HG02943 (cell line): ENCODE measurements around the gene GABRP.
"Not testable (repeated sequence)": the region's sequence is repeated elsewhere in the genome, so short reads cannot be mapped to it uniquely, and the experiment has no call there.

Experiments
- ATAC-seq: cut with Tn5 transposase; IDR thresholded peaks from one replicate; pipeline ENCODE4 v1.9.1; 2021; ENCODE audit warnings: mild to moderate bottlenecking, low read depth, moderate library complexity; ENCODE audit not compliant: unreplicated experiment

The GABRP gene

GRCh38 chr5:170788626-170789304 is 5.2 kb downstream of the GABRP start:
- no peak for ATAC-seq

DNA sequence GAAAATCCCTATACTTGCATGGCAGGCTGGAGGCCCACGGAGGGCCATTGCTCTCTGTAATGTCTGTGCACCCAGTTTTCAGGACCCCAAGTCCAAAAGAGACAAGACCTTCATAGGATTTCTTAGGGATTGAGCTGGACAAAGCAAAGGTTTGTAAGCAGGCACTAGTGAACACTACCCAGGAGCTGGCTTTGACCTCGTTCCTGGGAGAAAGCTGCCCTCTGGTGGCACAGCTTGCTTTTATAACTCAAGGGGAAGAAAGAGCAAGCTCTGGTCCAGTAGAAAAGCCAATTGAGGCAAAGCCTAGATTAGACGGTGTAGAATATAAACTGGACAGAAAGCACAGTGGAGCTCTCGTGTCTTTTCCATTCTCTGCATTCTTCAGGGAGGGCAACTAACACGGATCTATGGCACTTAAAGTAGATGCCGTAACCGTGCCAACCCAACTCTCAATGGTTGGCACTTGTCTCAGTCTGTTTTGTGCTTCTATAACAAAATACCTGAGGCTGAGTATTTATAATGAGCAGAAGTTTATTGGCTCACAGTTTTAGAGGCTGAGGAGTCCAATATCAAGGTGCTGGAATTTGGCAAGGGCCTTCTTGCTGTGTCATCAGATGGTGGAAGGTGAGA is 7.9 kb downstream of the GABRP start:
- ATAC-seq, result no peak

DNA sequence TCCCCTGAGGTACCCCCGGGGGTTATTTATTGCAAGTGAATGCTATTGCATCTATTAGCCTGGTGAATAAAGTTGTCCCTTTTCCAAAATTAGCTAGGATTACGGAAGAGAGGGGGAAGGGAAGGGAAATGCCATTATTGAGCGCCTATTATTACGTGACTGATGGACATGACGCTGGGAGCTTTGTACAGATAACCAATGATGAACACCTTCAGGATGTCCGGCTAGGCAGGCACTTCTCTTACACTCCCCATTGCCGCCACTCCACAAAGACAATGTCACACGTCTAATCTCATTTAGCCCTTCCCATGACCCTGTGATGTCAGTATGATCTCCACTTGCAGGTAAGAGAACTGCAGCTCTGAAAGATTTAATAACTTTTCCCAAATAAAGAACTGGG is 9.4 kb downstream of the GABRP start:
- no peak for ATAC-seq

DNA sequence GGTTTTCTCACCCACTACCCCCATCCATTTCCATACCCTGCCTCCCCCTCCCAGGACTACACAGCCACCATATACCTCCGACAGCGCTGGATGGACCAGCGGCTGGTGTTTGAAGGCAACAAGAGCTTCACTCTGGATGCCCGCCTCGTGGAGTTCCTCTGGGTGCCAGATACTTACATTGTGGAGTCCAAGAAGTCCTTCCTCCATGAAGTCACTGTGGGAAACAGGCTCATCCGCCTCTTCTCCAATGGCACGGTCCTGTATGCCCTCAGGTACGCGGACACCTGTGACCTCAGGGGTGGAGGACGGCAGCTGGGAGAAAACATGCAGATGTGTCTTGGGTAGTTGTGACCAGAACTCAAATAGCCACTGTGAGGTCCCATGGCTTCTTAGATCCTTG is 11.6 kb downstream of the GABRP start:
- no peak for ATAC-seq

DNA sequence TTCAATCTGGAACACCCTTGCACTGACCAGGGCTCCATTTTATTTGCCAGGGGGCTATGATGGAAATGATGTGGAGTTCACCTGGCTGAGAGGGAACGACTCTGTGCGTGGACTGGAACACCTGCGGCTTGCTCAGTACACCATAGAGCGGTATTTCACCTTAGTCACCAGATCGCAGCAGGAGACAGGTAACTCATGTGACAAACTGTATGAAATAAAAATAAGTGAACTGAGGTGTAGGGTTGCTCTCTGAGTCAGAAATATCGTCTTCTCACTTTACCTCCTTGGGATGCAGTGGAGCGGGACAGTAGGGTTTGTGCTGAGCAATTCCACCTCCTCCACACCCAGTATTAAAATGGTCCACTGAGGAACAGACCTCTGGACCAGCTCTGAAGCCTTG is 22.1 kb downstream of the GABRP start:
- ATAC-seq, result no peak

GRCh38 chr5:170809551-170809950 is 26.0 kb downstream of the GABRP start:
- no peak for ATAC-seq

GRCh38 chr5:170811719-170812118 is 28.2 kb downstream of the GABRP start:
- ATAC-seq, result no peak

DNA sequence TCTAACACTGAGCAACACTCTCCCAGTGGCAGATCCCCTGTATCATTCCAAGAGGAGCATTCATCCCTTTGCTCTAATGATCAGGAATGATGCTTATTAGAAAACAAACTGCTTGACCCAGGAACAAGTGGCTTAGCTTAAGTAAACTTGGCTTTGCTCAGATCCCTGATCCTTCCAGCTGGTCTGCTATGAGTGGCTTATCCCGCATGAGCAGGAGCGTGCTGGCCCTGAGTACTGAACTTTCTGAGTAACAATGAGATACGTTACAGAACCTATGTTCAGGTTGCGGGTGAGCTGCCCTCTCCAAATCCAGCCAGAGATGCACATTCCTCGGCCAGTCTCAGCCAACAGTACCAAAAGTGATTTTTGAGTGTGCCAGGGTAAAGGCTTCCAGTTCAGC is 29.7 kb downstream of the GABRP start:
- ATAC-seq, result no peak

DNA sequence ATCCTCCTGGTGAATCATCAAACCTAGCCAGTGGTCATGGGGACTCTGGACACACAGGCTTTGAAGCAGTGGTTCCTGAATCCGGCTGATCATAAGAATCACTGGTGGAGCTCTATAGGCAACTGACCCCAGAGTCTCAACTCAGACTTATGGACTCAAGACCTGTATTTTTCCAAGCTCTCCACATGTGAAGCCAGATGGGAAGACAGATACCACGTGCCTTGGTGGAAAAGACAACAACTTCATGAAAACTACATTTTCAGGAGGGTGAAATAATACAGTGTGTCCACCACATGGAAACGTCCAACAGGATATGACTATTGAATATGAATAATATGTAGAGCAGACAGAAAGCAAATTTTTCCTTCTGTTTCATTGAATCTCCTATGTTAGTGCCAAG is 33.7 kb downstream of the GABRP start:
- ATAC-seq, result no peak

- ATAC-seq, result no peak
Measured at GRCh38 chr5:170818232-170818631, 34.7 kb downstream of the GABRP start.

DNA sequence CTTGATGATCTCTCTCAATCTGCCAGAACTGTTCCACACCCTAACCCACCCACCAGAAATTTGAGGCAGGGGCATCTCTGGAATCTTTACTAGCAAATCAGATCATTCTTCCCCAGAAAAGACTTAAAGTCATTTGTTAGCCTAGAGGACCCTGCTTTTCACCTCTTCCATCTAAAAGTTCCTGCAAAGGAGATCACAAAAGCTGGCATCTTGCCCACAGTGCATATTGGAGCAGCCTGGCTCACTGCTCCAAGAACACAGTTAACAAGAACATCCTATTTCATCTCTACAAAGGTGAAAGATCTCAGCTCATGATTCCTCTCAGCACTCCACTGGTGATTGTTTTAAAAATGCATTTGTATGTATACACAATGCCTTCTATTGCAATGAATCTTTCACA is 36.3 kb downstream of the GABRP start:
- no peak for ATAC-seq

DNA sequence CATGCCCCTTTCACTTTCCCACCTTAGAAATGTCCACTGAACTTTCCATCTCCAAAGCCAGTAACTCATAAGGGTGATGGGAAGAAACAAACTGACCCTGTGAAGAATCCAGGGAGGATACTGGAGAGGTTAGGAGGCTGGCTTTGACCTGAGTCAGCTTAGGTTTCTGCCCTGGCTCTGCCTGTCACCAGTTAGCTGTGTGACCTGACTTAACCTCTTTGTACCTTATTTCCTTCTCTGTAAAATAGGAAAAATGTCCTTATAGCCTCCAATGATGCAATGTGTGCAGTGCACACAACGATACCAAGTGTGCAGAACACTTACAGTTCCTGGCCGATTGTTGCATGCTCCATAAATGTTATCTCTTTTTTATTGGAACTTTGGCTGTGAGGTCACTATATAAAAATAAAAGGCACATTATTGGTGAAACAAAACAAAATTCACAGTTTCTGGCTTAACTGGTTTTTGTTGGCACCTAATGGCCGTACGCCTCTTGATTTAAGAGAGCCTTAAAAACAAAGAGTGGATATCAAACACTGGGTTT is 37.8 kb downstream of the GABRP start:
- ATAC-seq, result no peak

DNA sequence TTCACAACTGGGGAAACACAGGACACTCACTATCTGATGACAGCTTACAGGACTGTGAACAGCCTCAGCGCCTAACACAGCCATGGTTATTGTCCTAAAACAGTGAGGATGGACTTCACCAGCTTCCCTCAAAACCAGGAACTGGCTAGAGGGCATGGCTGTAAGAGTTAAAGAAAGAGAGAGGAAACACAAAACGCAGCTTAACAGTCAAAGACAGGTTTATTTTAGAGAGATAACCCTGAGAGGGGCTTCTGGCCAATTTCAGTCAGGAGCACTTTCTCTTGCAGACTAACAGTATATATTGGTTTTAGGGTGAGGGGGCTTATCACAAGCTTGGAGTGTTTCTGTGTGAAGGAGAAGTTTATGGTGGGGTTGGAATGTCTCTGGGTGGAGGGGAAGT is 42.6 kb downstream of the GABRP start:
- no peak for ATAC-seq

GRCh38 chr5:170832241-170832640 is 48.7 kb downstream of the GABRP start:
- ATAC-seq, result no peak

DNA sequence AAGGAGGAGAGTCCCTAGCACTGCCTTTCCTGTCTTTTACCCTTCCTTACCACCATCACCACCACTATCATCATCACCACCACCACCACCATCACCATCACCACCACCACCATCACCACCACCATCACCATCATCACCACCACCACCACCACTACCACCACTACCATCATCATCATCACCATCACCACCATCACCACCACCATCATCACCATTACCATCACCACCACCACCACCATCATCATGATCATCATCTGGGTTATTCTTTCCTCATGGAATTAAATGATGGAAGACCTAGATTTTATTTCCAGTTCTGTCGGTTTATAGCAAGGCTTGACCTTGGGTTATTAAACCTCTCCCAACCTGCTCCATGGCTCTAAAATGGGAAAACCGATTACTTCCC is 50.5 kb downstream of the GABRP start:
- ATAC-seq, result not testable (repeated sequence)

DNA sequence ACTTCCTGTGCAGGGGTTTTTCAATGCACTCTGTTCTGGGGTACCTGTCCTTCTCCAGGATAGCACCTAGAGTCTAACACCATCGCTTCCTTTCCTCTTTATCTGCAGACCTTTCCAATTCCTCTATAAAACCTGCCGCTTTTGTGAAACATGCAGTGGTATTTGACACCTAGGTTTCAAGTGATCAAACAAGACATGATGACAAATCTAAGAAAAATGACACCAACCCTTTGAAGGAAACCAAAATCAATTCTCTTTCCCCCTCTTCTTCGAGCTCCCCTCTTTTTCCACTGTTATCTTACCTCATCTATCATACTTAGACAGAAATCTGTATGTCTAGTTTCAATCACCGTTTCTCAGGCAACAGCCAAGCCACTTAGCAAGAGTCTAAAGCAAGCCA is 52.7 kb downstream of the GABRP start:
- ATAC-seq, result no peak

GRCh38 chr5:170843870-170844269 is 60.3 kb downstream of the GABRP start:
- no peak for ATAC-seq

- no peak for ATAC-seq
Measured at GRCh38 chr5:170844651-170845050, 61.1 kb downstream of the GABRP start.

GRCh38 chr5:170846416-170846815 is 62.9 kb downstream of the GABRP start:
- no peak for ATAC-seq

- ATAC-seq, result no peak
Measured at GRCh38 chr5:170846846-170847245, 63.3 kb downstream of the GABRP start.

DNA sequence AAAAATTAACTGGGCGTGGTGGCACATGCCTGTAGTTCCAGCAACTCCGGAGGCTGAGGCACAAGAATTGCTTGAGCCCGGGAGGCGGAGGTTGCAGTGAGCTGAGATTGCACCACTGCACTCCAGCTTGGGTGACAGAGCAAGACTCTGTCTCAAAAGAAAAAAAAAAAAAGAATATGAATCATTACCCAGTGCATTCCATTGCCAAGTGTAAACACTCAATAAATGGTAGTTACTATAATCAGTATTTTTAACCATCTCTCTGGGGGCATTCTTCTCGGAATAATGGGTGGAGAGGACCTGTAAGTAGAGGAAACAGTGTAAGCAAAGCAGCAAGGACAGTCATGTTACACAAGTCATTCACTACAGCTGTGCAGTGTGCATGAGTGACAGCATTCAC is 64.5 kb downstream of the GABRP start:
- ATAC-seq, result no peak

DNA sequence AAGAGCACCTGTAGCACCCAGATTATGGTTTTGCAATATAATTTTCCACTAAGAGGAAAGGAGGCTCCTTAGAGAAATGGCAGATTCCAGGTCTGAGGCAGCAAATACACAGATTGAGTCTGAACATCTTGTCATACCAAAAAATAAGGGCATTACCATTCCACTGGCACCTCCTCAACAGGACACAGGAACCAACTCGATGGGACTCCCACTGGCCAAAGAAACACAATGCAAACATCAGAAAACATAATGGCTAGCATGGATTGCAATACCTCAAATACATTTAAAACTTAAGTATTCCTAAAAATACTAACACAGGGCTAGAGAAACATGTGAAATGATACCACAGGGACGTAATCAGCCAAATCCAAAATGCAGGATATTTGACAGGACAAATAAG is 65.8 kb downstream of the GABRP start:
- no peak for ATAC-seq
